MM.1S (cell line): ENCODE measurements around the gene CROT.

Source experiments
- DNase-seq: peaks from one replicate; pipeline ENCODE4 v3.0.0-alpha.2; 2015
- H2AFZ ChIP-seq: fragments of 300-600 bp; sonication (generic); 2 replicates; pipeline ENCODE4 v1.6.0; 2016; ENCODE audit warnings: antibody characterized with exemption, low read length
- H3F3A ChIP-seq: fragments of 300-600 bp; sonication (generic); 2 replicates; pipeline ENCODE4 v1.6.1; 2016; ENCODE audit warnings: mild to moderate bottlenecking, antibody characterized with exemption, low read length, moderate library complexity, mixed read lengths; ENCODE audit not compliant: insufficient read depth
- H3K27ac ChIP-seq: fragments of 300-600 bp; sonication (generic); 2 replicates; pipeline ENCODE4 v1.5.1; 2016; ENCODE audit warnings: mild to moderate bottlenecking, low read length
- H3K27me3 ChIP-seq: fragments of 300-600 bp; sonication (generic); replicated peaks from 2 replicates; pipeline ENCODE4 v1.6.0; 2016; ENCODE audit warnings: low read length; ENCODE audit not compliant: insufficient read depth
- H3K36me3 ChIP-seq: fragments of 300-600 bp; sonication (generic); replicated peaks from 2 replicates; pipeline ENCODE4 v1.6.1; 2016; ENCODE audit warnings: mild to moderate bottlenecking, low read length, mixed read lengths; ENCODE audit not compliant: insufficient read depth
- H3K4me1 ChIP-seq: fragments of 300-600 bp; sonication (generic); 2 replicates; pipeline ENCODE4 v1.6.1; 2016; ENCODE audit warnings: low read length, mixed read lengths
- H3K4me2 ChIP-seq: fragments of 300-600 bp; sonication (generic); 2 replicates; pipeline ENCODE4 v1.6.0; 2016; ENCODE audit warnings: low read depth, low read length
- H3K4me3 ChIP-seq: fragments of 300-600 bp; sonication (generic); 2 replicates; pipeline ENCODE4 v1.5.1; 2016; ENCODE audit warnings: low read length, mixed read lengths
- H3K79me2 ChIP-seq: fragments of 300-600 bp; sonication (generic); 2 replicates; pipeline ENCODE4 v1.6.1; 2016; ENCODE audit warnings: mixed run types, low read length, mixed read lengths
- H3K9ac ChIP-seq: fragments of 300-600 bp; sonication (generic); 2 replicates; pipeline ENCODE4 v1.6.1; 2016; ENCODE audit warnings: low read length, mixed read lengths
- H3K9me2 ChIP-seq: fragments of 300-600 bp; sonication (generic); replicated peaks from 2 replicates; pipeline ENCODE4 v1.6.1; 2016; ENCODE audit warnings: mild to moderate bottlenecking, low read length, mixed read lengths; ENCODE audit not compliant: insufficient read depth
- H3K9me3 ChIP-seq: fragments of 300-600 bp; sonication (generic); replicated peaks from 2 replicates; pipeline ENCODE4 v1.6.1; 2016; ENCODE audit warnings: mild to moderate bottlenecking, low read length, mixed read lengths; ENCODE audit not compliant: insufficient read depth
- H4K20me1 ChIP-seq: fragments of 300-600 bp; sonication (generic); 2 replicates; pipeline ENCODE4 v1.6.1; 2016; ENCODE audit warnings: mild to moderate bottlenecking, low read length, moderate library complexity, mixed read lengths; ENCODE audit not compliant: insufficient read depth
- EZH2 ChIP-seq: fragments of 300-600 bp; sonication (generic); optimal IDR thresholded peaks from 2 replicates; pipeline ENCODE3; 2017; ENCODE audit warnings: low read depth, mild to moderate bottlenecking, antibody characterized with exemption, low read length, mixed read lengths
- EZH2phosphoT487 ChIP-seq: fragments of 300-600 bp; sonication (generic); IDR thresholded peaks from 2 replicates; pipeline ENCODE4 v1.6.1; 2018; ENCODE audit warnings: antibody characterized with exemption, low read length
- TF ChIP-seq, protein P1 (sequence below): fragments of 300-600 bp; sonication (generic); IDR thresholded peaks from 2 replicates; pipeline ENCODE4 v1.5.1; 2016; ENCODE audit warnings: antibody characterized with exemption, low read length, mixed read lengths

Gene CROT

DNA sequence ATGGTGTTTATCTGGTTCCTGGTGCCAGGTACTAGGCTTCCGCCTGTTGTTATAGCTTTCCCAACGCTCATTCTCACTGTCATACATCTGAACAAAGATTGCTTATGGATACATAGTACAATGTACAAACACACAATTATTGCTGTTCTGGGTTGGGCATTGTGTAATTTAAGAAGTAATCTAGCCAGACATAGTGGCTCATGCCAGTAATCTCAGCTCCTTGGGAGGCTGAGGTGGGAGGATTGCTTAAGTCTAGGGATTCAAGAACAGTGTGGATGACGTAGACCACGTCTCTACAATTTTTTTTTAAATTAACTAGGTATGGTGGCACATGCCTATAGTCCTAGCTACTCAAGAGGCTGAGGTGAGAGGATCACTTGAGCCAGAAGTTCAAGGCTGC is 9.3 kb upstream of the CROT start:
- TF ChIP-seq, protein P1, sequence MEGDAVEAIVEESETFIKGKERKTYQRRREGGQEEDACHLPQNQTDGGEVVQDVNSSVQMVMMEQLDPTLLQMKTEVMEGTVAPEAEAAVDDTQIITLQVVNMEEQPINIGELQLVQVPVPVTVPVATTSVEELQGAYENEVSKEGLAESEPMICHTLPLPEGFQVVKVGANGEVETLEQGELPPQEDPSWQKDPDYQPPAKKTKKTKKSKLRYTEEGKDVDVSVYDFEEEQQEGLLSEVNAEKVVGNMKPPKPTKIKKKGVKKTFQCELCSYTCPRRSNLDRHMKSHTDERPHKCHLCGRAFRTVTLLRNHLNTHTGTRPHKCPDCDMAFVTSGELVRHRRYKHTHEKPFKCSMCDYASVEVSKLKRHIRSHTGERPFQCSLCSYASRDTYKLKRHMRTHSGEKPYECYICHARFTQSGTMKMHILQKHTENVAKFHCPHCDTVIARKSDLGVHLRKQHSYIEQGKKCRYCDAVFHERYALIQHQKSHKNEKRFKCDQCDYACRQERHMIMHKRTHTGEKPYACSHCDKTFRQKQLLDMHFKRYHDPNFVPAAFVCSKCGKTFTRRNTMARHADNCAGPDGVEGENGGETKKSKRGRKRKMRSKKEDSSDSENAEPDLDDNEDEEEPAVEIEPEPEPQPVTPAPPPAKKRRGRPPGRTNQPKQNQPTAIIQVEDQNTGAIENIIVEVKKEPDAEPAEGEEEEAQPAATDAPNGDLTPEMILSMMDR = no peak
- no peak for TF ChIP-seq EZH2
- no peak for TF ChIP-seq EZH2phosphoT487

DNA sequence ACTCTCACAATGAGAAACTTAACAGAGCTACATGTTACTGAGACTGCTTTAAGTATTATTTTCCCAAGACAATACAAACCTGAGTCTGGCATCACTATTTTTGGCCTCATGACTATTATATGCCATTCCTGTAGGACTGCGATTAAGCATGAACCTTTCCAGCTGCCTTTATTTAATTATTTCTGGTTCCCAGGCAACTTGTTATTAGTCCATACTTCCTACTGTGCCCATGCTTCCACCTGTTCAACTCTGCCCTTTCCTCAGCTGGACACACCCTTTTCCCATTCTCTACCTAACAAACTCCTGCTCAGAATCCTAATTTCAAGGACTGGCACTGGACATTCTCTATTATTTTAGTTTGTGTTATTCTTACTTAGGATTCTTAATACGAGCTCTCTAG is 8.1 kb upstream of the CROT start:
- Histone ChIP-seq H3K27ac (no peak overlapping the region), H3F3A (no peaks in the 10 kb centered on the region; the same call in 1 of the 2 replicates), H3K79me2 (no peaks in the 10 kb centered on the region), H3K9me2 (no peaks in the 10 kb centered on the region), H3K9me3 (no peaks in the 10 kb centered on the region), H3K27me3 (no peaks in the 10 kb centered on the region), H3K4me2 (no peak overlapping the region), H3K9ac (no peak overlapping the region), H2AFZ (no peak overlapping the region), H3K4me3 (no peak overlapping the region), H3K4me1 (peaks cover 12% of the 10 kb centered on the region), H3K36me3 (no peaks in the 10 kb centered on the region), H4K20me1 (no peaks in the 10 kb centered on the region)
- TF ChIP-seq, protein P1 = no peak
- no peak for TF ChIP-seq EZH2phosphoT487
- TF ChIP-seq EZH2 = no peak
- no peak for DNase-seq

More for the DNA sequence above, 9.3 kb upstream of the CROT start:
- Histone ChIP-seq H3K9me3 (no peaks in the 10 kb centered on the region), H3K4me2 (no peak overlapping the region), H3F3A (no peaks in the 10 kb centered on the region; the same call in 1 of the 2 replicates), H3K9me2 (no peaks in the 10 kb centered on the region), H3K4me1 (peaks cover 4% of the 10 kb centered on the region), H3K27ac (no peak overlapping the region), H4K20me1 (no peaks in the 10 kb centered on the region), H3K9ac (no peak overlapping the region), H3K4me3 (no peak overlapping the region), H2AFZ (no peak overlapping the region), H3K36me3 (no peaks in the 10 kb centered on the region), H3K27me3 (no peaks in the 10 kb centered on the region), H3K79me2 (no peaks in the 10 kb centered on the region)
- DNase-seq = no peak

DNA sequence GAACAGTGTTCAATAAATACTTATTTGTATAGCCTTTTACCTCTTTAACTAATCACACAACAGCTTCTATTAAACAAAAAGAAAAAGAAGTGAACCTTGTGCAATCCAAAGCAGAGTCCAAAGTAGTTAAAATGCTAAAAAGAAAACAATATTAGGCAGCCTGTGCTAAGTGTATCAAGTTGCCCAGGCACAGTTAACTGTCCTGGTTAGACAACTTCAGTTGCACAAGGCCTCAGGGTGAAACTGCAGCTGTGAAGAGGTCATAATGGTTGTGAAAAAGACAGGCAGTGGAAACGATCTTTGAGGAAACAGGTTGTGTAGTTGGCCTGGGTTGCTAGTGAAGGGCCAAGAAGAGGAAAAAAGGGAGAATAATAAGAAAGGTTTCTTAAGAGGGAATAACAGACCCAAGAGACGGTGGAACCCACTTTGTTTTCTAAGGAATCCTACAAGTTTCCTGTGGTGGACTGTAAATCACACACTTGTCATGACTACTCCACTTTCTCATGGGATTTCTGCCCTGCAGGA is 6.0 kb upstream of the CROT start:
- Histone ChIP-seq H3K4me3 (no peak overlapping the region), H3K27me3 (no peaks in the 10 kb centered on the region), H4K20me1 (no peaks in the 10 kb centered on the region), H3K9me2 (no peaks in the 10 kb centered on the region), H3K79me2 (no peaks in the 10 kb centered on the region), H3K9ac (no peak overlapping the region), H3F3A (peaks cover 4% of the 10 kb centered on the region; the same call in 1 of the 2 replicates), H3K27ac (no peak overlapping the region), H3K36me3 (no peaks in the 10 kb centered on the region), H3K9me3 (no peaks in the 10 kb centered on the region), H3K4me2 (no peak overlapping the region), H2AFZ (no peak overlapping the region), H3K4me1 (peaks cover 21% of the 10 kb centered on the region)
- DNase-seq = no peak
- no peak for TF ChIP-seq EZH2phosphoT487
- TF ChIP-seq, protein P1 = no peak
- no peak for TF ChIP-seq EZH2
